Ascending aorta (tissue), 2 donors: Measurements from ENCODE around the gene IL27RA. TPM values are rescaled to one million over a fixed set of nuclear protein-coding genes. Genes with fewer than 3 reads are reported as not detected.
"Not testable (repeated sequence)": the region's sequence is repeated elsewhere in the genome, so short reads cannot be mapped to it uniquely, and the experiment has no call there.

ENCODE experiments used
- DNase-seq, 2 donors: peaks; one replicate each; pipeline ENCODE4 v3.0.0-alpha.2; 2019; ENCODE audit warnings: low spot score in 2 of 2
- H3K27ac ChIP-seq, 2 donors: fragments of 200-600 bp; sonication (generic); one replicate each; pipeline ENCODE4 v1.5.1; 2016 to 2017; ENCODE audit warnings: mild to moderate bottlenecking in 1 of 2
- H3K27me3 ChIP-seq: fragments of 200-600 bp; sonication (generic); one replicate; pipeline ENCODE4 v1.5.1; 2017
- H3K36me3 ChIP-seq, 2 donors: fragments of 200-600 bp; sonication (generic); one replicate each; pipeline ENCODE4 v1.5.1; 2016
- H3K4me1 ChIP-seq, 2 donors: fragments of 200-600 bp; sonication (generic); one replicate each; pipeline ENCODE4 v1.5.1; 2016 to 2017; ENCODE audit warnings: mild to moderate bottlenecking in 1 of 2
- H3K4me3 ChIP-seq, 2 donors: fragments of 200-600 bp; sonication (generic); one replicate each; pipeline ENCODE4 v1.5.1; 2016 to 2017; ENCODE audit warnings: mild to moderate bottlenecking in 1 of 2
- H3K9me3 ChIP-seq, 2 donors: fragments of 200-600 bp; sonication (generic); one replicate each; pipeline ENCODE4 v1.5.1; 2016
- intact Hi-C: fragments of 100-400 bp; cut with DNase I; formaldehyde crosslinking; loops from one replicate; pipeline ENCODE4 v1.15.1; 2023
- total RNA-seq: library from RNA; depleted of rRNA; stranded (reverse); fragments of >200 nt; gene quantifications from one replicate; pipeline ENCODE4 v1.1.0, GENCODE V29; 2016
- TF ChIP-seq, protein P1 (sequence below), 3 experiments: fragments of 200-600 bp in 2 of 3; fragments of 450-650 bp in 1 of 3; sonication (generic) in 2 of 3; IDR thresholded peaks; one replicate each; pipeline ENCODE4 v1.5.1; 2016 to 2019; ENCODE audit warnings: antibody characterized with exemption in 3 of 3, mild to moderate bottlenecking in 1 of 3, moderate library complexity in 1 of 3

Gene IL27RA
- total RNA-seq, 1 donor from 2014 or later, result 4.2 TPM

DNA sequence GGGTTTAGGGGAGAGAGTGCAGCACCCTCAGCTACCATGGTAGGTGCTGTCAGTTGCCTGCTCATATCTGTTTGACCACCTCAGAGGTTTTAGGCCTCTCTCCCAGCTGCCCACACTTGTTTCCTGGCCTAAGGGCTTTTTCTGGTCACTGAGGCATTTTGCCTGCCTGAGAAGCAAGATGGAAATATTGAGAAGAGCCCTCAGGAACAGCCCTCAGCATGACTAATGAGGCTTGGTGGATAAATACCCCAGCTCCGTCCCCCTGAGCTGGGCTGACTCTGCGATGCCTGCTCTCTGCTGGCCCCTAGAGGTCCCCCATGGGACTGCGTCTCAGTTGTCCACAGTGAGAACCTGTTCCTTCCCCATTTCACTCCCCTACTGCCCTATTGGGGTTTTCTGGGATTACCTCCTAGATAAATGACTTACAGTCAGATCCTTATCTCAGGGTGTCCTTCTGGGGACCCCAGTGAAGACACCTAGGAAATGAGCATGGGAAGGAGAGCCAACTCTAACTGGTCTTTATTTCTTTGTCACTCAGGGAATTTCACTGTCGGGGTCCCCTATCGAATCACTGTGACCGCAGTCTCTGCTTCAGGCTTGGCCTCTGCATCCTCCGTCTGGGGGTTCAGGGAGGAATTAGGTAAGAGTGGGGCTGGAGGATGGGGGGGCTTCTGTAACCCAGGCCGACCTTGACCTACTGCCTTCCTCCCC lies 17.0 kb downstream of the IL27RA start:
- DNase-seq, result no peak
- no peaks in the 10 kb centered on the region for H3K9me3 ChIP-seq
- H3K4me1 ChIP-seq, result no peaks in the 10 kb centered on the region
- no peaks in the 10 kb centered on the region for H3K36me3 ChIP-seq
- H3K27ac ChIP-seq, result no peak overlapping the region
- no peaks in the 10 kb centered on the region for H3K27me3 ChIP-seq
- TF ChIP-seq, protein P1, sequence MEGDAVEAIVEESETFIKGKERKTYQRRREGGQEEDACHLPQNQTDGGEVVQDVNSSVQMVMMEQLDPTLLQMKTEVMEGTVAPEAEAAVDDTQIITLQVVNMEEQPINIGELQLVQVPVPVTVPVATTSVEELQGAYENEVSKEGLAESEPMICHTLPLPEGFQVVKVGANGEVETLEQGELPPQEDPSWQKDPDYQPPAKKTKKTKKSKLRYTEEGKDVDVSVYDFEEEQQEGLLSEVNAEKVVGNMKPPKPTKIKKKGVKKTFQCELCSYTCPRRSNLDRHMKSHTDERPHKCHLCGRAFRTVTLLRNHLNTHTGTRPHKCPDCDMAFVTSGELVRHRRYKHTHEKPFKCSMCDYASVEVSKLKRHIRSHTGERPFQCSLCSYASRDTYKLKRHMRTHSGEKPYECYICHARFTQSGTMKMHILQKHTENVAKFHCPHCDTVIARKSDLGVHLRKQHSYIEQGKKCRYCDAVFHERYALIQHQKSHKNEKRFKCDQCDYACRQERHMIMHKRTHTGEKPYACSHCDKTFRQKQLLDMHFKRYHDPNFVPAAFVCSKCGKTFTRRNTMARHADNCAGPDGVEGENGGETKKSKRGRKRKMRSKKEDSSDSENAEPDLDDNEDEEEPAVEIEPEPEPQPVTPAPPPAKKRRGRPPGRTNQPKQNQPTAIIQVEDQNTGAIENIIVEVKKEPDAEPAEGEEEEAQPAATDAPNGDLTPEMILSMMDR (IDR thresholded peaks at IDR 0.05), result peak; percentile 41 to 70 (median 63)
- H3K4me3 ChIP-seq, result no peak overlapping the region
- intact Hi-C loops, result no loop called here

DNA sequence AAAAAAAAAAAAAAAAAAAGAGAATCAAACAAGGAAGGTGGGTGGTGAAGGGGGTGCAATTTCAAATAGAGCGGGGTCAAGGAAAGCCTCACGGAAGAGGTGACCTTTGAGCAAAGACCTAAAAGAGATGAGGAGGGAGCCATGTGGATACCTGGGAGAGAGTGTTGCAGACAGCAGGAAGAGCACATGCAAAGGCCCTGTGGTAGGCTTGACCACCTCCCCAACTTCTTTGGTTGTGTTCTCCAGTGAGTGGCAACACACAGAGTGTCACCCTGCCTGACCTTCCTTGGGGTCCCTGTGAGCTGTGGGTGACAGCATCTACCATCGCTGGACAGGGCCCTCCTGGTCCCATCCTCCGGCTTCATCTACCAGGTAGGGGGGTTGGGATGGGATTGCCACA lies 18.9 kb downstream of the IL27RA start:
- TF ChIP-seq, protein P1 (IDR thresholded peaks at IDR 0.05), result no peak
- H3K4me1 ChIP-seq, result no peaks in the 10 kb centered on the region
- H3K27me3 ChIP-seq, result no peaks in the 10 kb centered on the region
- DNase-seq, result no peak
- intact Hi-C loops, result no loop called here
- no peaks in the 10 kb centered on the region for H3K9me3 ChIP-seq
- no peaks in the 10 kb centered on the region for H3K36me3 ChIP-seq
- H3K4me3 ChIP-seq, result no peak overlapping the region
- no peak overlapping the region for H3K27ac ChIP-seq

DNA sequence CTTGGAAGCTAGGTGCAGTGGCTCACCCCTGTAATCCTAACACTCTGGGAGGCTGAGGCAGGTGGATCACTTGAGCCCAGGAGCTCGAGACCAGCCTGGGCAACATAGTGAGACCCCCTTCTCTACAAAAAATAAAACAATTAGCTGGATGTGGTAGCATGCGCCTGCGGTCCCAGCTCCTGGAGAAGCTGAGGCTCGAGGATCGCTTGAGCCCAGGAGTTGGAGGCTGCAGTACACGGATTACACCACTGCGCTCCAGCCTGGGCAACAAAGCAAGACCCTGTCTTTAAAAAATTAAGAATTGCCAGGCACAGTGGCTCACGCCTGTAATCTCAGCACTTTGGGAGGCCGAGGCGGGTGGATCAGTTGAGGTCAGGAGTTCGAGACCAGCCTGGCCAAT lies 19.4 kb downstream of the IL27RA start:
- DNase-seq, H3K4me1 ChIP-seq, H3K4me3 ChIP-seq, H3K9me3 ChIP-seq, H3K27ac ChIP-seq, H3K36me3 ChIP-seq, intact Hi-C loops, H3K27me3 ChIP-seq: not testable (repeated sequence)

DNA sequence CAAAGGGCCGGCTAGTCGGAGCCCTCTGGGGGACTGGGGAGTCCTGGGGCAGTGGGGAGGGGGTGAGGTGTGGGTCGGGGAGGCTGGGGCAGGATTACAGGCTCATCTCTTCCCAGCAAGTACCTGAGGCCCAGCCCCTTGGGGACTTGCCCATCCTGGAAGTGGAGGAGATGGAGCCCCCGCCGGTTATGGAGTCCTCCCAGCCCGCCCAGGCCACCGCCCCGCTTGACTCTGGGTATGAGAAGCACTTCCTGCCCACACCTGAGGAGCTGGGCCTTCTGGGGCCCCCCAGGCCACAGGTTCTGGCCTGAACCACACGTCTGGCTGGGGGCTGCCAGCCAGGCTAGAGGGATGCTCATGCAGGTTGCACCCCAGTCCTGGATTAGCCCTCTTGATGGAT lies 20.4 kb downstream of the IL27RA start:
- Histone ChIP-seq H3K27me3 (no peaks in the 10 kb centered on the region), H3K4me3 (no peak overlapping the region), H3K4me1 (no peaks in the 10 kb centered on the region), H3K9me3 (no peaks in the 10 kb centered on the region), H3K27ac (no peak overlapping the region), H3K36me3 (no peaks in the 10 kb centered on the region)
- intact Hi-C loops, result no loop called here
- DNase-seq, result no peak
- TF ChIP-seq, protein P1 (IDR thresholded peaks at IDR 0.05), result no peak

DNA sequence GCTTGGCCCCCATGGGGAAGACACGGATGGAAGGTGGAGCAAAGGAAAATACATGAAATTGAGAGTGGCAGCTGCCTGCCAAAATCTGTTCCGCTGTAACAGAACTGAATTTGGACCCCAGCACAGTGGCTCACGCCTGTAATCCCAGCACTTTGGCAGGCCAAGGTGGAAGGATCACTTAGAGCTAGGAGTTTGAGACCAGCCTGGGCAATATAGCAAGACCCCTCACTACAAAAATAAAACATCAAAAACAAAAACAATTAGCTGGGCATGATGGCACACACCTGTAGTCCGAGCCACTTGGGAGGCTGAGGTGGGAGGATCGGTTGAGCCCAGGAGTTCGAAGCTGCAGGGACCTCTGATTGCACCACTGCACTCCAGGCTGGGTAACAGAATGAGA lies 20.9 kb downstream of the IL27RA start:
- DNase-seq, result no peak
- Histone ChIP-seq H3K27ac (no peak overlapping the region), H3K36me3 (no peaks in the 10 kb centered on the region), H3K4me3 (no peak overlapping the region), H3K4me1 (no peaks in the 10 kb centered on the region), H3K9me3 (no peaks in the 10 kb centered on the region), H3K27me3 (no peaks in the 10 kb centered on the region)
- intact Hi-C loops, result no loop called here
- TF ChIP-seq, protein P1 (IDR thresholded peaks at IDR 0.05), result no peak

DNA sequence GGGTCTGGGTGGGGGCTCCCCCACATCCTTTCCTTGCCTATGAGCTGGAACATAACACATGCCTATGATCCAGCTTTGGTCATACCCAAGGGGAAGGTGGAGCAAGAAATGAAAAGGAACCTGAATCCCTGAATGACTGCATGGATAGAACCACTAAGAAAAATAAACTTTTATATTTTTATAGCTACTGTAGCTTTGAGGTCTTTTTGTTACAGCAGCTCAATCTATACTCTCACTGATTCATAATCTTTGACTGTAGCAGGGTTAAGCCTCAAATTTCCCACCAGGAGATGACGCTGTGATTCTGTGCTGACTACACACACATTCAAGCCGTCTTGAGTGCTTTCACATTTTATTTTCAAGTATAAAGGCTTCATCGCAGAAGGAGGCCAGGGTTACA lies 21.5 kb downstream of the IL27RA start:
- DNase-seq, result no peak
- no peaks in the 10 kb centered on the region for H3K9me3 ChIP-seq
- H3K27me3 ChIP-seq, result no peaks in the 10 kb centered on the region
- no peak overlapping the region for H3K27ac ChIP-seq
- TF ChIP-seq, protein P1 (IDR thresholded peaks at IDR 0.05), result no peak
- no peak overlapping the region for H3K4me3 ChIP-seq
- intact Hi-C loops, result no loop called here
- H3K36me3 ChIP-seq, result no peaks in the 10 kb centered on the region
- peaks cover 0 to 5% of the 10 kb centered on the region in 2 donors for H3K4me1 ChIP-seq
